Vagina (tissue), 2 donors: ENCODE measurements around the gene PHAF1. TPM values are rescaled to one million over a fixed set of nuclear protein-coding genes. Genes with fewer than 3 reads are reported as not detected.

Source experiments
- DNase-seq, 2 donors: peaks; one replicate each; pipeline ENCODE4 v3.0.0-alpha.2; 2017; ENCODE audit errors: extremely low spot score in 2 of 2
- H3K27ac ChIP-seq: fragments of 200-600 bp; sonication (generic); one replicate; pipeline ENCODE4 v1.5.1; 2019
- H3K27me3 ChIP-seq: fragments of 200-600 bp; sonication (generic); one replicate; pipeline ENCODE4 v1.5.1; 2019
- H3K36me3 ChIP-seq, 2 donors: fragments of 200-600 bp; sonication (generic); one replicate each; pipeline ENCODE4 v1.5.1; 2017 to 2019
- H3K4me1 ChIP-seq: fragments of 200-600 bp; sonication (generic); one replicate; pipeline ENCODE4 v1.5.1; 2019
- H3K4me3 ChIP-seq, 2 donors: fragments of 200-600 bp; sonication (generic); 1 replicate in 1 of 2; 2 replicates in 1 of 2; pipeline ENCODE4 v1.5.1; 2016 to 2019
- H3K9me3 ChIP-seq: fragments of 200-600 bp; sonication (generic); one replicate; pipeline ENCODE4 v1.5.1; 2019
- CTCF ChIP-seq, 3 experiments: fragments of 450-650 bp in 2 of 3; fragments of 200-600 bp in 1 of 3; sonication (generic) in 1 of 3; IDR thresholded peaks; one replicate each; pipeline ENCODE4 v1.5.1; 2017 to 2019; ENCODE audit warnings: antibody characterized with exemption in 3 of 3, mild to moderate bottlenecking in 2 of 3, moderate library complexity in 2 of 3
- POLR2A ChIP-seq, 2 donors: fragments of 450-650 bp; IDR thresholded peaks; one replicate each; pipeline ENCODE4 v1.6.1; 2017; ENCODE audit warnings: antibody characterized with exemption in 2 of 2, mild to moderate bottlenecking in 2 of 2, moderate library complexity in 2 of 2
- POLR2AphosphoS5 ChIP-seq, 2 donors: sonication (generic); formaldehyde crosslinking; IDR thresholded peaks; one replicate each; pipeline ENCODE4 v1.9.0; 2017; ENCODE audit warnings: antibody characterized with exemption in 2 of 2, mild to moderate bottlenecking in 2 of 2, low read depth in 1 of 2; ENCODE audit not compliant: insufficient read depth in 1 of 2
- intact Hi-C: fragments of 100-400 bp; cut with DNase I; formaldehyde crosslinking; loops from one replicate; pipeline ENCODE4 v1.15.1; 2023
- total RNA-seq: library from RNA; depleted of rRNA; stranded (reverse); fragments of >200 nt; gene quantifications from one replicate; pipeline ENCODE4 v1.2.3, GENCODE V29; 2016

The PHAF1 gene
- total RNA-seq, 1 donor from 2014 or later: 23.3 TPM

- TF ChIP-seq CTCF (IDR thresholded peaks at IDR 0.05): no peak
- TF ChIP-seq POLR2AphosphoS5 (IDR thresholded peaks at IDR 0.05; ENCODE audit: insufficient read depth in 1 of 2, low read depth in 1 of 2): no peak
- Histone ChIP-seq H3K27me3 (no peaks in the 10 kb centered on the region), H3K36me3 (peaks cover 0 to 49% of the 10 kb centered on the region in 2 donors), H3K27ac (no peak overlapping the region), H3K4me1 (no peaks in the 10 kb centered on the region), H3K4me3 (no peak overlapping the region), H3K9me3 (no peaks in the 10 kb centered on the region)
- no peak for DNase-seq
- intact Hi-C loops: no loop called here
Observed at GRCh38 chr16:67129422-67129821, 19.7 kb downstream of the PHAF1 start.

- H3K36me3 ChIP-seq: peaks cover 0 to 79% of the 10 kb centered on the region in 2 donors
- H3K27ac ChIP-seq: no peak overlapping the region
- no peak for DNase-seq
- no peaks in the 10 kb centered on the region for H3K4me1 ChIP-seq
- intact Hi-C loops: no loop called here
- H3K27me3 ChIP-seq: no peaks in the 10 kb centered on the region
- no peaks in the 10 kb centered on the region for H3K9me3 ChIP-seq
- no peak overlapping the region for H3K4me3 ChIP-seq
- TF ChIP-seq POLR2A (IDR thresholded peaks at IDR 0.05): no peak
- TF ChIP-seq POLR2AphosphoS5 (IDR thresholded peaks at IDR 0.05; ENCODE audit: insufficient read depth in 1 of 2, low read depth in 1 of 2): no peak
- TF ChIP-seq CTCF (IDR thresholded peaks at IDR 0.05): no peak
Observed at GRCh38 chr16:67137605-67138004, 27.9 kb downstream of the PHAF1 start.

DNA sequence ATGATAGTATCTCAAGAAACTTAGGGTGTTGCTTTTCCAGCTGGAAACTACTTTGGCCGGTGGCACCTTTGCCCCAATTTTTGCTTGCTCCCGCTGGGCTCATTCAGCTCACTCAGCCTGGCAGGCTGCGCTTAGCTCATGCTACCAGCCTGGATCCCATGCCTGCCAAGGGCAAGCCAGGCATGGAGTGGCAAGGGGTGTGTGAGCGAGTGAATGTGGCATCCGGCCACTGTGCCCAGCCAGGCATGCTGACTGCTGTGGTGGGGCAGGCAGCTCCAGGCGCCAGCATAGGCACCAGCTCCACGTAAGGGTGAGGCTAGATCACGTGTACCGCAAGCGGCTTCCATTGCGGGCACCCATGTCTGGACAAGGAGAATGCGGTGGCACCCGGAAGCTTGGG is 31.6 kb downstream of the PHAF1 start:
- no peaks in the 10 kb centered on the region for H3K27me3 ChIP-seq
- DNase-seq: no peak
- intact Hi-C loops: no loop called here
- no peaks in the 10 kb centered on the region for H3K9me3 ChIP-seq
- H3K4me1 ChIP-seq: no peaks in the 10 kb centered on the region
- no peak overlapping the region for H3K27ac ChIP-seq
- TF ChIP-seq CTCF (IDR thresholded peaks at IDR 0.05): no peak
- no peak for TF ChIP-seq POLR2AphosphoS5 (IDR thresholded peaks at IDR 0.05; ENCODE audit: insufficient read depth in 1 of 2, low read depth in 1 of 2)
- TF ChIP-seq POLR2A (IDR thresholded peaks at IDR 0.05): no peak
- H3K4me3 ChIP-seq: no peak overlapping the region
- peaks cover 0 to 83% of the 10 kb centered on the region in 2 donors for H3K36me3 ChIP-seq

DNA sequence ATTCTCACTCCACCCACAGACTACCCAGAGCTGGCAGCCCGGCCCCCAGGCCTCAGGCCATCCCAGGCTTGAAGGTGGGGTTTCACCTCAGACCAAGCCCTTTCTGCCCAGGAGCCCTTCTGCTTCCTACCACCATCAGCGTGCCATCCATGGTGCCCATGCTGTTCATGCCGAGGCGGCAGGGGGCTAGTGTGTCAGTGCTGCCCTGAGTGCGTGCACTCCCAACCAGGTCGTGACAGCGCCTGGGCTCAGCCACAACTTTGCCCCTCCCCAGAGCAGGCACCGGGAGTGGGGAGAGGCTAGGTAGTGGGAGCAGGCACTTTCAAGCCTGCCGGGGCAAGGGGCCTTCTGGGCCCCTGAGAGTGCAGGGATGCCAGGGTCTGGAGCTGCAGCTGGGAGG is 32.6 kb downstream of the PHAF1 start:
- Histone ChIP-seq H3K9me3 (no peaks in the 10 kb centered on the region), H3K4me1 (no peaks in the 10 kb centered on the region), H3K27me3 (no peaks in the 10 kb centered on the region), H3K27ac (no peak overlapping the region), H3K36me3 (peaks cover 0 to 83% of the 10 kb centered on the region in 2 donors), H3K4me3 (no peak overlapping the region)
- intact Hi-C loops: no loop called here
- TF ChIP-seq POLR2AphosphoS5 (IDR thresholded peaks at IDR 0.05; ENCODE audit: insufficient read depth in 1 of 2, low read depth in 1 of 2) (no peak), CTCF (IDR thresholded peaks at IDR 0.05) (no peak), POLR2A (IDR thresholded peaks at IDR 0.05) (no peak)
- no peak for DNase-seq

DNA sequence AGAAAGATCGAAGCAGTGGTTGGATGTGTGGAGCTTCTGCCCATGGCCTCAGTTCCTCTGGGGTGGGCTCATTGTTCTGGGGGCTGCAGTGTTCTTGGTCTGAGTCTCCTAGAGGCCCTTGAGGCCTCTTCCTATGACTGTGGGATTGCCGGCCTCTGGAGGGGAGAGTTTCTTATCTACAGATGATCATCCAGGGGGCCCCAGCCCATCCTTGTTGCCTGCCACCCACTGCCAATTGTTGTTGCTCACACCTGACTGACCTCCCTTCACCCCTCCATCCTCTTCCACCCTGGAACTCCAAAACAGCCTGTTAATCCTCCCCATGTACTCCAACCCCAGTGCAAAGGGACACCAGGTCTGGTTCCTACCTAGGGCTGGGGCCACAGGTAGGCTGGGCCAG is 35.2 kb downstream of the PHAF1 start:
- no peak for TF ChIP-seq CTCF (IDR thresholded peaks at IDR 0.05)
- TF ChIP-seq POLR2AphosphoS5 (IDR thresholded peaks at IDR 0.05; ENCODE audit: insufficient read depth in 1 of 2, low read depth in 1 of 2): no peak
- TF ChIP-seq POLR2A (IDR thresholded peaks at IDR 0.05): no peak
- Histone ChIP-seq H3K4me3 (no peak overlapping the region), H3K36me3 (peaks cover 0 to 86% of the 10 kb centered on the region in 2 donors), H3K27me3 (no peaks in the 10 kb centered on the region), H3K4me1 (no peaks in the 10 kb centered on the region), H3K9me3 (no peaks in the 10 kb centered on the region), H3K27ac (no peak overlapping the region)
- intact Hi-C loops: no loop called here
- no peak for DNase-seq
